Measurements from ENCODE around the gene PTPRR. TPM values are rescaled to one million over a fixed set of nuclear protein-coding genes. Genes with fewer than 3 reads are reported as not detected.

The PTPRR gene
- total RNA-seq, 1 donor from 2014 or later = not detected

GRCh38 chr12:70648191-70648590, 272.3 kb downstream of the PTPRR start:
- intact Hi-C loops (cut with micrococcal nuclease) = no loop called here

GRCh38 chr12:70646850-70647249, 273.7 kb downstream of the PTPRR start:
- intact Hi-C loops (cut with micrococcal nuclease) = no loop called here

DNA sequence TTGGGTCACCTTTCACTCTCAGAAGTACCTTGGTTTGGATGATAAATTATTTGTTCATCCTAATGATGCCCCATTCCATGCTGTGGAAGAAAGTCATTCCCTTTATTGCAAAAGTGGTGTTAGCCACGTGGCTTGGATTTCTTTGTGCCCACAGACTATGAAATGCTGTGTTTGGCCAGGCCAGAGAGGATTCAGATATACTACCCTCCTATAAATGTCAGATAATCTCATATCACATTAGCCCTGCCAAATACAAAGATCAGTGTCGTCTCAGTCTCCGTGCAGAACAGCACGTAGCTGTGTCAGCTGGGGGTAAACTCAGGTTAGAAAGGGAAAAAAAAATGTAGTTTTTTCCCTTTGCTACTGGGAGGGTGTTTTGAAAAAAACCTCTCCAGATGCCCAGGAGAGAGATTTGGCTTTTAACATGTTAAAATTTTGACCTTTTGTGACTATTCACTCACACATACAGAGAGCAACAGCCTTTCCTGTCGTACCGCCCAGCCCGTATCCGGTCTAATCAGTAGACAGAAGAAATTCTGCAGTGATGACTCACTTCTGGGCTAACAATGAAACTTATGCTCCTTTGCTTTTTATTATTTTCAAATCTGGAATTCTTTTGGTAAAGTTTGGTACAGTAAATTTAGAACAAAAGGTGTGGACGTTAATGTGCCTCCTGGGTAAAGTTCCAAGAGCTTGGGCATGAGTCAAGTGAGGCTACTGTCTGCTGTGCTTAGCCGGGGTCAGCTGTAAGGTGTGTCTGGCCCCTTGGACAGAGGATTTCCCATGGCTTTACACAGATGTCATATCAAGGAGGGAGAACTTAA, 274.8 kb downstream of the PTPRR start:
- intact Hi-C loops (cut with micrococcal nuclease) = no loop called here

GRCh38 chr12:70644861-70645260, 275.7 kb downstream of the PTPRR start:
- intact Hi-C loops (cut with micrococcal nuclease) = no loop called here

DNA sequence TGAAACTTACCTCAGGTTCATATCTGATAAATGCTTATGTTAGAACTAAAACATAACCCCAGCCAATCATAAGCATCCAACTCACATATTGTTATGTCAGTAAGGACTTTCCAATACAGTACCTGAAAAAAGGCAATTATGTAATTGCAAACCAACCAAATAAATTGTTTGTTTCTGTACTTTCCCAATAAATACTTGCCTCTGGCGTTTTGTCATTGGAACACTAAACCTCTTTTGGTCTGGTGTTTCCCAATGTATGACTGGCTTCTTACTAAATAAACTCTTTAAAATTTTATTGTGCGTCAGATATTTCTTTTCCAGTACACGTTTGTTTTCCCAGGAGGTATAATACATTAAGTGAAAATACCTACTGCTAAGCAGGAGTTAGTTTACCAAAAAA, 276.6 kb downstream of the PTPRR start:
- intact Hi-C loops (cut with micrococcal nuclease) = no loop called here

DNA sequence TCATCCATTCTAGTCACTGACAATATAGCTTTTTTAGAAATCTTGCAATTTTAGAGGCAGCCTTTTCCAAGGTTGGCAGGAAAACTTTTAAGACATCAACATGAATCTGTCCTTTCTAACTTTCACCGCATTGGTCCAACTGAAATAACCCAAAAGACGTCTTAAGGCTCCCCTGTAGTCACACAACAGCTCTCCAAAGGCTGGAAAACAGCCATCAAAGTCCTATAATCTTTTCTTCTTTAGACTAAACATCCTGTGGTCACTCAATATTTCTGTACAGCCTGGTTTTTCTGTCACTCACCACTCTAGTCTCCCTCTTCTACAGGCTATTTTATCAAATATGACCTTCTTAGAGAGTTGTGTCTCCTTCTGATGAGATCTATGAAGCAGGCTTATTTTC, 278.8 kb downstream of the PTPRR start:
- intact Hi-C loops (cut with micrococcal nuclease) = no loop called here

DNA sequence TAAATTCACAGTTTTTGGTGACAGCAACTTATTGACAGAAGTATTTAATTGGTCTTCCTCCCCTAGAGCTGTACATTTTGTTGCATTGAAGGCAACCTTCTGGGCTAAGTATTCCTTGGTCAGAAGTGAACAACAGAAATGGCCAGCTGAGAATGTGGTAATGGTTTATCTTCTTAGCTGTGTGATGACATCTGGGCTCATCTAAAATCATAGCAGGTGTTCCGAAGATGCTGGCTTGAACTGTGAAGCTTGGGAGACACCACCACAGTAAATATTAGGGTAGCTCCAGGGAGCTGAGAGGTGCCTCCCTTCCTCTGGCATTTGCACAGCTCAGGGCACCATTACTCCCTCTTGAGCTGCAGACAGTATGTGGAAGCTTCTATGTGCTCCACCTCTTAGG, 279.6 kb downstream of the PTPRR start:
- intact Hi-C loops (cut with micrococcal nuclease) = no loop called here

DNA sequence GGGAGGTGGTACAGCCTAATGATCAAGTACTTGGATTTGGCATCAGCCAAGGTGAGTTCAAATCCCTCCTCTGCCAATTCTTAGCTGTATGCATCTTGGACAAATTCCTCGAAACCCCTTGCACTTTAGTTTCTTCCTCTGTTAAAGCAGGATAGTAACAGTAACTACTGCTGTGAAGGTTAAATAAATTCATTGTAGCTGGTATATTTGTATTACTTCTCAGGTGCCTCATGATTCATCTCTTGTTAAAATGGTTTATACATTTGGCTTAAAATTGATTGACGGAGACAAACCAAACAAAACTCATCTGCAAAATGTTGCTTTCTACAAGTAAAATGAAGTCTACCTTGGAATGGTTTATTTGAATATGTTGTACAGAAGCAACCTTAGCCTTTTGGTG, 281.0 kb downstream of the PTPRR start:
- intact Hi-C loops (cut with micrococcal nuclease) = no loop called here

GRCh38 chr12:70638639-70639360, 281.7 kb downstream of the PTPRR start:
- intact Hi-C loops (cut with micrococcal nuclease) = no loop called here

DNA sequence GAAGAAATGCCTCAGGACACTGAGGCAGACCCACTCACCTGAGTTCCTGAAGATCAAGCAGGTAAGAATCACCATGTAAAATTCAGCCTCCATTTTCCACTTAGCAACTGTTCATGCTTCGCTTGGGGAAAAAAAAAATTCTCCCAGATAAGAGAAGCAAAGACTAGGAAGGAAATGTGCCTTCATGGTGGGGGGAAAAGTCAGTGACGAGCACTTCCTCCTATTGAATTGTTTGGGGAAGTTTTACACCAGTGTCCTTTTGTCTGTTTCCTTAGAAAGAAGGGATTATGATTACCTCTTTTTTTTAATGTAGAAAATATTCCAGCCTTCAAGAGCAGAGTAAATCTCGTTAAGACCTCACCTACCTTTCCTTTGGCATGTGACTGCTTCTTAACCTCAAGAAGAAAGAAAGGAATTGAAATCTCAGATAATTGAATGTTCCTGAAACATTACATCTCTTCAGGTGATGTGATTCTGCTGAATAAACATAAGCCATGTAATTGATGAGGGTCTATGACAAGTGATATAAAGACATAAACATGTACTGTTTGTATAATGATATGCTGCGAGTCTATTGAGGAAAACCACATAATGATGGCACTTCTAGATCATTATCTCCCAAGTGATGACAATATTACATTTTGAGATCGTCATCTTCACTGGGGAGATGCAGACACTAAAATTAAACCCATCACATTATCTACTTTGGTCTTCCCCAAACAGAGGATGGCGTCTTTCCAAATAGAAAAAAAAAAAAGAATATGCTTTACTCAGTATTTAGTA, 283.0 kb downstream of the PTPRR start, which contains the start of gene PTPRB:
PTPRB (minus strand) TSS at position 127 of the 783 bp plus-strand sequence; CDS start at position 93, 34 bp downstream.
- intact Hi-C loops (cut with micrococcal nuclease) = no loop called here

GRCh38 chr12:70635755-70636154, 284.8 kb downstream of the PTPRR start:
- intact Hi-C loops (cut with micrococcal nuclease) = no loop called here

GRCh38 chr12:70628701-70629480, 291.6 kb downstream of the PTPRR start:
- intact Hi-C loops (cut with micrococcal nuclease) = no loop called here

GRCh38 chr12:70627677-70628076, 292.9 kb downstream of the PTPRR start:
- intact Hi-C loops (cut with micrococcal nuclease) = no loop called here

GRCh38 chr12:70626180-70626579, 294.4 kb downstream of the PTPRR start:
- intact Hi-C loops (cut with micrococcal nuclease) = no loop called here

- intact Hi-C loops (cut with micrococcal nuclease) = no loop called here
These were observed 300.9 kb downstream of the PTPRR start for GRCh38 chr12:70619471-70620152.

DNA sequence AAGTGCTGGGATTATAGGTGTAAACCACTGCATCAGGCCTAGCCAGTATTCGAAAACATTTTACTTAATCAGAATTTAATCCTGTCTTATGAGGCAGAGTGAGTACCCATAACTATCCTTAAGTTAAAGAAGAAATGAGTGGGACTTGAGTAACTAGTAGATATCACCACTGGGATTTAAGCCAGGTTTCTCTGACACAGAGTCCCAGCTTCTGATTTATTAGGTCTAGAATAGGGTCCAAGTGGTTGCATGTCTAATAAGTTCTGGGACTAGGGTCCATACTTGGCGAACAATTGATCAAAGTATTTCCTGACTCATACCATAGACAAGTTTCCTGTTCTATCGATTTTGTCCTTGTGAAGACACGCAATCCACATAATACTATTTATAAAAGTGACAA, 302.2 kb downstream of the PTPRR start:
- intact Hi-C loops (cut with micrococcal nuclease) = no loop called here

DNA sequence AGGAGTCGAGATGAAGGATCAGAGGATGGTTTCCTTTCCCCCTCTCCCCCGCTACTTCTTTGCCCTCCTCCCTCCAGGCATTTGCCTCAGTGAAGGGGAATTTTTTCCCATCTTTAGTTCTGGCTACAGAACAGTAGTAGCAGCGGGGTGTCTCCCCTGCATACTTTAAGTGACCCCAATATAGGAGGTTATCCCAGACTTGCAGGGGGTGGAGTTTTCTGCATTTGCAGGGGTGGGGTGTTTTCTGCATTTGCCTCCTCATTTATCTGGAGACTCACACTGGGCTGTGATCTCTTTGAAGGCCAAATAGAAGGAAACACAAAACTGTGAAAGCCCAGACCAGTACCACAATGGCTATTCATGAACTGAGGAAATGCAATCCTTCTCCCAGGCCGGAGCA, 303.1 kb downstream of the PTPRR start:
- intact Hi-C loops (cut with micrococcal nuclease) = no loop called here

DNA sequence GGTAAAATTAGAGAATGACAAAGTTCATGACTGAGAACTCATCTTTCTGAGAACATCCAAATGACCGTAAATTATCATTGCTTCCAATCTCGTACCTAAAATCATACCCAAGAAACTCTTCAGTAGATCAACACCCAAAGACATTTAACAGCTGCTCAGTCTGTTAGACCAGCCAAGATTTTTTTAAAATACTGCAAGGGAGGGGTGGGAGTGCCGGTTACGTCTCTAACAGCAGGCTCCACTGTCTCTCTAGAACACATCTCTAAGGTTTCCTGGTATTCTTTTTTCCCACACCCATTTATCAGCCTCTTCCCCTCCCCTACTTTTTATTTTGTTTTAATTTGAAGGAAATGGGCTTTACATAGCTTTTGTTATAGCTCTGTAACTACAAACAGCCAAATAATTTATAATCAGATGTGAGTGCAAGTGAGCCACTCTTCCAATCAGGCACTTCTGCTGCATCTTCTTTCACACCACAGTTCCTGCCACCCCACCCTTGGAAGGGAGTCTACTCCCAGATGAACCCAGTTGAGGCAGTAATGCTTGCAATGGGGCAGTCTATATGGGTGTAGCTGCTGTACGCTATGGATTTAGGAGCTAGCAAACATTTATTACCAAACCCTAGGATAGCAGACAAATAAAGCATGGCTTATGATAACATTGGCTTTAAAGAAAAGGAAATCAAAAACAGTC, 305.2 kb downstream of the PTPRR start:
- intact Hi-C loops (cut with micrococcal nuclease) = no loop called here

- intact Hi-C loops (cut with micrococcal nuclease) = no loop called here
These were observed 310.6 kb downstream of the PTPRR start for GRCh38 chr12:70609739-70610491.

Measured in T-helper 2 cell treated with Interferon-gamma antibody and Interleukin-4, amounts not matched to agents 100 ng/mL and 5 ng/mL, for 36 hours (primary cell).